Breast epithelium (tissue), 4 donors: ENCODE measurements around the gene CDK18. TPM values are rescaled to one million over a fixed set of nuclear protein-coding genes. Genes with fewer than 3 reads are reported as not detected.

Experiments used
- DNase-seq, 2 donors: peaks; one replicate each; pipeline ENCODE4 v3.0.0-alpha.2; 2019; ENCODE audit warnings: low spot score in 2 of 2
- H3K27ac ChIP-seq, 2 donors: fragments of 200-600 bp; sonication (generic) in 1 of 2; one replicate each; pipeline ENCODE4 v1.5.1; 2016 to 2019; ENCODE audit warnings: mild to moderate bottlenecking in 1 of 2
- H3K27me3 ChIP-seq, 2 donors: fragments of 200-600 bp; sonication (generic) in 1 of 2; one replicate each; pipeline versions ENCODE4 v1.5.1 to v1.6.0; 2017 to 2019; ENCODE audit warnings: control low read depth in 1 of 2, mild to moderate bottlenecking in 1 of 2
- H3K36me3 ChIP-seq: fragments of 200-600 bp; one replicate; pipeline ENCODE4 v1.5.1; 2019
- H3K4me1 ChIP-seq, 2 donors: fragments of 200-600 bp; sonication (generic); one replicate each; pipeline ENCODE4 v1.5.1; 2016 to 2019; ENCODE audit warnings: control low read depth in 1 of 2
- H3K4me3 ChIP-seq, 3 donors: fragments of 200-600 bp; sonication (generic); 1 replicate in 2 of 3; 2 replicates in 1 of 3; pipeline ENCODE4 v1.5.1; 2016 to 2019; ENCODE audit warnings: mild to moderate bottlenecking in 3 of 3, moderate library complexity in 2 of 3
- H3K9me3 ChIP-seq, 2 donors: fragments of 200-600 bp; sonication (generic) in 1 of 2; one replicate each; pipeline ENCODE4 v1.5.1; 2016 to 2019; ENCODE audit warnings: control low read depth in 1 of 2
- POLR2A ChIP-seq: fragments of 450-650 bp; IDR thresholded peaks from one replicate; pipeline ENCODE4 v1.6.1; 2016; ENCODE audit warnings: antibody characterized with exemption, mild to moderate bottlenecking, moderate library complexity
- POLR2AphosphoS5 ChIP-seq, 3 donors: sonication (generic); formaldehyde crosslinking; IDR thresholded peaks; one replicate each; pipeline ENCODE4 v1.6.1; 2017; ENCODE audit warnings: antibody characterized with exemption in 3 of 3
- intact Hi-C: fragments of 100-400 bp; cut with DNase I; formaldehyde crosslinking; loops from one replicate; pipeline ENCODE4 v1.15.1; 2023; ENCODE audit warnings: low total_unique reads
- total RNA-seq, 3 donors: library from RNA; depleted of rRNA; stranded (reverse); fragments of >200 nt; gene quantifications; one replicate each; pipeline ENCODE4 v1.1.0, GENCODE V29; 2016
- TF ChIP-seq, protein P1 (sequence below), 3 donors: fragments of 450-650 bp; IDR thresholded peaks; one replicate each; pipeline ENCODE4 v1.5.1; 2016 to 2017; ENCODE audit warnings: antibody characterized with exemption in 3 of 3, mild to moderate bottlenecking in 3 of 3, moderate library complexity in 3 of 3

The CDK18 gene
- total RNA-seq, 3 donors from 2014 or later, result 1.4 to 12.3 (median 9.2) TPM

- TF ChIP-seq POLR2AphosphoS5 (IDR thresholded peaks at IDR 0.05), result no peak
- no peak for TF ChIP-seq POLR2A
- TF ChIP-seq, protein P1, sequence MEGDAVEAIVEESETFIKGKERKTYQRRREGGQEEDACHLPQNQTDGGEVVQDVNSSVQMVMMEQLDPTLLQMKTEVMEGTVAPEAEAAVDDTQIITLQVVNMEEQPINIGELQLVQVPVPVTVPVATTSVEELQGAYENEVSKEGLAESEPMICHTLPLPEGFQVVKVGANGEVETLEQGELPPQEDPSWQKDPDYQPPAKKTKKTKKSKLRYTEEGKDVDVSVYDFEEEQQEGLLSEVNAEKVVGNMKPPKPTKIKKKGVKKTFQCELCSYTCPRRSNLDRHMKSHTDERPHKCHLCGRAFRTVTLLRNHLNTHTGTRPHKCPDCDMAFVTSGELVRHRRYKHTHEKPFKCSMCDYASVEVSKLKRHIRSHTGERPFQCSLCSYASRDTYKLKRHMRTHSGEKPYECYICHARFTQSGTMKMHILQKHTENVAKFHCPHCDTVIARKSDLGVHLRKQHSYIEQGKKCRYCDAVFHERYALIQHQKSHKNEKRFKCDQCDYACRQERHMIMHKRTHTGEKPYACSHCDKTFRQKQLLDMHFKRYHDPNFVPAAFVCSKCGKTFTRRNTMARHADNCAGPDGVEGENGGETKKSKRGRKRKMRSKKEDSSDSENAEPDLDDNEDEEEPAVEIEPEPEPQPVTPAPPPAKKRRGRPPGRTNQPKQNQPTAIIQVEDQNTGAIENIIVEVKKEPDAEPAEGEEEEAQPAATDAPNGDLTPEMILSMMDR (IDR thresholded peaks at IDR 0.05), result no peak
- no peaks in the 10 kb centered on the region for H3K36me3 ChIP-seq
- H3K4me3 ChIP-seq, result no peak overlapping the region
Measured at GRCh38 chr1:205496661-205497060, 7.8 kb upstream of the CDK18 start.

GRCh38 chr1:205497351-205497750 is 7.1 kb upstream of the CDK18 start:
- intact Hi-C loops, result no loop called here
- Histone ChIP-seq H3K9me3 (no peaks in the 10 kb centered on the region), H3K36me3 (no peaks in the 10 kb centered on the region), H3K4me1 (peaks cover 10 to 13% of the 10 kb centered on the region in 2 donors), H3K27ac (no peak overlapping the region), H3K27me3 (no peaks in the 10 kb centered on the region), H3K4me3 (no peak overlapping the region)
- TF ChIP-seq POLR2AphosphoS5 (IDR thresholded peaks at IDR 0.05) (no peak), POLR2A (no peak)
- TF ChIP-seq, protein P1 (IDR thresholded peaks at IDR 0.05), result no peak
- DNase-seq, result no peak

More at GRCh38 chr1:205496661-205497060, 7.8 kb upstream of the CDK18 start:
- Histone ChIP-seq H3K9me3 (no peaks in the 10 kb centered on the region), H3K27ac (no peak overlapping the region), H3K4me1 (peaks cover 10 to 18% of the 10 kb centered on the region in 2 donors), H3K27me3 (no peaks in the 10 kb centered on the region)
- DNase-seq, result no peak
- intact Hi-C loops, result no loop called here

- intact Hi-C loops, result no loop called here
Measured at GRCh38 chr1:205499789-205500188, 4.7 kb upstream of the CDK18 start.

DNA sequence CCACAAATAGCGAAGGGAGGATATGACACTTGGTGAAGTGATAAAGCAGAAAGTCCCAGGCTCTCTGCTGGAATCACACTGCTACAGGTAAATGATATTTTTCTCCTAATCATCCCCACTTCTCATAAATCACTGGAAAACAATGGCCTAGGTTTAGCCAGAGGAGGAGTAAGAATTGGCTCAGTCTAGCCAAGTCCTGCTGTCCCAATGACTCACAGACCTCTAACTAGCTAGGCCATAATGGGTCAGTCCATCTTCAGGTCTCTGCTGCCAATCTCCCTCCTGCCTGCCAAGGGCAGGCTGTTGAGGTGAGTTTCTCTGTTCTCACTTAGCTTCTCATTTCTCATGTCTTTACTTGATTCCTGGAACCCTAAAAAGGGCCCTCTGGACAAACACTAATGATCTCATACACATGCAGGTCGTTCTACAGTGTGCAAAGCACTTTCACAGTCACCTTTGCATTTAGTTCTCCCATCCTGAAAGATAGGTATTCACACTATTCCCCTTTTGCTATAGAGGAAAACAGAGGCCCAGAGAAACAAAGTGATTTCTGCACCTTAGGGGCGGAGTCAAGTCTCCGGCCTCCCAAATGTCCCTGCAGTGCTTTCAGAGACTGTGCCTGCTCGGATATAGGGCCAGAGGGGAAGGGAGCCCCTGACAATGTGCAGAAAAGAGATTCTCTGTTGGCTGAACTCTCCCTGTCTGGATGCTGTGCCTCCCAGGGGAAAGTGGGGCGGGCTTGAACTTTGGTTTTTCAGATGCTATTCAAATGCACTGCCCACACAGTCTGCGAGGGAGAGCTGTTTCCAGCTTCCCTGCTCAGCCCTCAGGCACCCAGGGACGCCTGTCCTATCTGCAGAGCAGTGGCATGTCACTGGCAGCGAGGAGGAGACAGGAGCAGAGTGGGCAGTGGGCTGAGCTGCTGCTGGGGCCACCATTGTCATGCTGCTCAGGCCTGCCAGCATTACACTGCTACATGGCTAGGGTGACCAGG is 3.9 kb upstream of the CDK18 start:
- Histone ChIP-seq H3K27me3 (no peaks in the 10 kb centered on the region), H3K4me3 (no peak overlapping the region), H3K27ac (peak overlapping the region; percentile 1 to 38), H3K36me3 (no peaks in the 10 kb centered on the region), H3K9me3 (no peaks in the 10 kb centered on the region), H3K4me1 (peaks cover 3 to 5% of the 10 kb centered on the region in 2 donors)
- no peak for TF ChIP-seq POLR2AphosphoS5 (IDR thresholded peaks at IDR 0.05)
- TF ChIP-seq, protein P1 (IDR thresholded peaks at IDR 0.05), result no peak
- TF ChIP-seq POLR2A, result no peak
- DNase-seq, result no peak
- intact Hi-C loops, result no loop called here

More at GRCh38 chr1:205499789-205500188, 4.7 kb upstream of the CDK18 start:
- DNase-seq, result no peak
- H3K4me1 ChIP-seq, result peaks cover 0 to 5% of the 10 kb centered on the region in 2 donors
- H3K36me3 ChIP-seq, result no peaks in the 10 kb centered on the region
- H3K9me3 ChIP-seq, result no peaks in the 10 kb centered on the region
- H3K27me3 ChIP-seq, result no peaks in the 10 kb centered on the region
- TF ChIP-seq POLR2AphosphoS5 (IDR thresholded peaks at IDR 0.05) (no peak), POLR2A (no peak)
- TF ChIP-seq, protein P1 (IDR thresholded peaks at IDR 0.05), result no peak
- no peak overlapping the region for H3K4me3 ChIP-seq
- H3K27ac ChIP-seq, result no peak overlapping the region
